Kidney epithelial cell (primary cell): ENCODE measurements around the gene EML1. TPM values are rescaled to one million over a fixed set of nuclear protein-coding genes. Genes with fewer than 3 reads are reported as not detected.

Source experiments
- DNase-seq: peaks from one replicate; pipeline ENCODE4 v3.0.0-alpha.2; 2010; ENCODE audit warnings: low read depth
- H3K27me3 ChIP-seq: 2 replicates; pipeline ENCODE4 v1.6.0; 2011; ENCODE audit warnings: low read length; ENCODE audit not compliant: control insufficient read depth, insufficient read depth
- H3K36me3 ChIP-seq: 2 replicates; pipeline ENCODE4 v1.5.1; 2011; ENCODE audit warnings: low read length; ENCODE audit not compliant: control insufficient read depth, insufficient read depth
- H3K4me3 ChIP-seq: 2 replicates; pipeline ENCODE4 v1.5.1; 2011; ENCODE audit warnings: low read depth, mild to moderate bottlenecking, control low read depth, low read length
- total RNA-seq: library from RNA; depleted of rRNA; stranded (reverse); fragments of >200 nt; gene quantifications from 2 replicates; pipeline ENCODE4 v1.2.3, GENCODE V29; 2015
- TF ChIP-seq, protein P1 (sequence below): IDR thresholded peaks from 2 replicates; pipeline ENCODE4 v1.5.1; 2011; ENCODE audit warnings: mild to moderate bottlenecking, moderate library complexity, low read length, control low read depth, inconsistent platforms; ENCODE audit not compliant: insufficient read depth, poor library complexity, severe bottlenecking

EML1 gene
- total RNA-seq, 1 donor from 2014 or later, result 11.6 TPM

DNA sequence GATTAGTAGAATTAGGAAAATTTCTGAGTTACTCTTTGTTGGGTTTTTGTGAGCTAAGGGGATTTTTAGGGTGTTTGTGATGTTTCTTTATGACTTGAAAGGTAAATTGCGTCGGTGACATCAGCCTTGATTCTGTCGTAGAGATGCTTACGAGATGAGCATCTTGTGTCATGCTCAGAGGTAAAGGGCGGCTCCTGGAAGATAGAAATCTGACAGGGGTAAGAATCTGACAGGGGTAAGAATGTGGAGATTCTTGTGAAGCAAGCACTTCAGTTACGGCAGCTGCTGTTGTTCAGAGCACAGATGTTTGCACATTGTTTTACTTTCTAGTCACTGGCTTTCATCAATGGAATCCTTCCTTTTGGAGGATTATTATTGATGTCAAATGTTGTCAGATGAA, 22.5 kb downstream of the EML1 start:
- Histone ChIP-seq H3K4me3 (no peak overlapping the region), H3K27me3 (peaks cover 15% of the 10 kb centered on the region), H3K36me3 (no peaks in the 10 kb centered on the region)
- TF ChIP-seq, protein P1, sequence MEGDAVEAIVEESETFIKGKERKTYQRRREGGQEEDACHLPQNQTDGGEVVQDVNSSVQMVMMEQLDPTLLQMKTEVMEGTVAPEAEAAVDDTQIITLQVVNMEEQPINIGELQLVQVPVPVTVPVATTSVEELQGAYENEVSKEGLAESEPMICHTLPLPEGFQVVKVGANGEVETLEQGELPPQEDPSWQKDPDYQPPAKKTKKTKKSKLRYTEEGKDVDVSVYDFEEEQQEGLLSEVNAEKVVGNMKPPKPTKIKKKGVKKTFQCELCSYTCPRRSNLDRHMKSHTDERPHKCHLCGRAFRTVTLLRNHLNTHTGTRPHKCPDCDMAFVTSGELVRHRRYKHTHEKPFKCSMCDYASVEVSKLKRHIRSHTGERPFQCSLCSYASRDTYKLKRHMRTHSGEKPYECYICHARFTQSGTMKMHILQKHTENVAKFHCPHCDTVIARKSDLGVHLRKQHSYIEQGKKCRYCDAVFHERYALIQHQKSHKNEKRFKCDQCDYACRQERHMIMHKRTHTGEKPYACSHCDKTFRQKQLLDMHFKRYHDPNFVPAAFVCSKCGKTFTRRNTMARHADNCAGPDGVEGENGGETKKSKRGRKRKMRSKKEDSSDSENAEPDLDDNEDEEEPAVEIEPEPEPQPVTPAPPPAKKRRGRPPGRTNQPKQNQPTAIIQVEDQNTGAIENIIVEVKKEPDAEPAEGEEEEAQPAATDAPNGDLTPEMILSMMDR, result no peak
- DNase-seq, result no peak

DNA sequence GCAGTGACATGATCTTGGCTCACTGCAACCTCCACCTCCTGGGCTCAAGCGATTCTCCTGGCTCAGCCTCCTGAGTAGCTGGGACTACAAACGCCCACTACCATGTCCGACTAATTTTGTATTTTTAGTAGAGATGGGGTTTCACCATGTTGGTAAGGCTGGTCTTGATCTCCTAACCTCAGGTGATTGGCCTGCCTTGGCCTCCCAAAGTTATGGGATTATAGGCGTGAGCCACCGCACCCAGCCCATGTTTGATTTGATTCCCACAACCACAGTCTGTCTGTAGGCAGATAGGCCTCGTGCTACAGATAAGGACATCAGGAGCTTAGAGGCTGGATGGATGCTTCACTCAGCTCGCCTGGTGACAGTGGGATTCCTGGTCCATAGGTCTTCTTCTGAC, 23.0 kb downstream of the EML1 start:
- no peak for DNase-seq
- Histone ChIP-seq H3K4me3 (no peak overlapping the region), H3K36me3 (no peaks in the 10 kb centered on the region), H3K27me3 (peaks cover 18% of the 10 kb centered on the region)
- TF ChIP-seq, protein P1, result no peak

DNA sequence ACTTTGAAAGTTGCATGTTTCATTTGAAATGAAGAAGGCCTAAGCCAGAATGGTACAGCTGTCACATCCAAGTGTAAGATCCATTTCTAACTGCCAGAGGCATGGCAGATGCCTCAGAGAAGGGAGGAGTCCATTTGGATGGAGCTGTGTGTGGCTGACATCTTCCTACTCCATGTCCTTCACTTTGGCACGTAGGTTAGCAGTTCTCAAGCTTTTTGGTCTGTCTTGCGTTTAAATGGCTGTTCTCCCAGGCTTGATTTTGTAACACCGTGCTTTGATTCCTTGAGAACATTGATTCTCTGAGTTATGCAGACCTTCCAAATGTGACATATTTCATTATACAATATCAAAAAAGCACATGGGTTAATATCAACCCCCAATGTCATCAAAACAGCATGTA, 23.4 kb downstream of the EML1 start:
- TF ChIP-seq, protein P1, result no peak
- H3K36me3 ChIP-seq, result no peaks in the 10 kb centered on the region
- peaks cover 18% of the 10 kb centered on the region for H3K27me3 ChIP-seq
- no peak for DNase-seq
- no peak overlapping the region for H3K4me3 ChIP-seq

DNA sequence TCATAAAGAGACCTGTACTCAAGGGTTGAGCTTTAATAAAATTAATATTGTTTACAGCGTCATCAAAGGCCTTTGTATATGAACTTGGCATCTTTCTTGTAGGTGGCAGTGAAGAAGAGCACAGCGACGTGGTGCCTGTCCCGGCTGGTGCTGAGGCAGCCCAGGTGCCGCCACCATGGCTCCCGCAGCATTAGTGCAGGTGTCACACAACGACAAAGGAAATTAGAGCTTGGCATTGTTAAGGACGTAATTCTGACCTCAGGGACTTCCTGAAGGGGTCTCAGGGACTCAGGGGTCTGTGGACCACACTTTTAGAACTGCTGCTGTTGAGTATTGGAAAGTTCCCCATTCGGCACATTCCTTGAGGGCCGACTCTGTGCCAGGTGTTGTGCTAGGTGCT, 24.1 kb downstream of the EML1 start:
- Histone ChIP-seq H3K27me3 (peaks cover 17% of the 10 kb centered on the region), H3K36me3 (no peaks in the 10 kb centered on the region), H3K4me3 (no peak overlapping the region)
- DNase-seq, result no peak
- TF ChIP-seq, protein P1, result no peak

DNA sequence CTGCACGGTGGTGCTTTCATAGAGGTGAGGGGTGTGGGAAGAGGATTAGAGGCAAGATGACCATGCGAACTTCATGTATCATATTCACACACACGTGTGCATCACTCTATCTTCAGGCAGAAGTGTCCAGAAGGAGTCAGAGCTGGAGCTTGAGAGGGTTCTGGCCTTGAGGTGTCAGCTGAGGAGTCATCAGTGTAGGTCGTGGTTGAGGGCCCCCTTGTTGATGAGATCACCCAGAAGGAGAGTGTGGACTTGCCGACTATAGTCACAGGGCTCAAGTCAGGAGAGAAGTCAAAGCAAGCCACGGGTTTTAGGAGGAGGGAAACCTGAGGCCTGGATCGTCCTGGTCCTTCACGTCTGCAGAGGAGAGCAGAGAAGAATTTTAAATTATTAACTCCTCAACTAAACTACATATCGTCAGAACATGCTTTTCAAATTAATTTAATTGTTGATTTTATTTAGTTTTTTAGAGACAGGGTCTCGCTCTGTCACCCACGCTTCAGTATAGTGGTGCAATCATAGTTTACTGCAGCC, 25.4 kb downstream of the EML1 start:
- TF ChIP-seq, protein P1, result no peak
- Histone ChIP-seq H3K4me3 (no peak overlapping the region), H3K36me3 (no peaks in the 10 kb centered on the region), H3K27me3 (peaks cover 24% of the 10 kb centered on the region)
- DNase-seq, result no peak

DNA sequence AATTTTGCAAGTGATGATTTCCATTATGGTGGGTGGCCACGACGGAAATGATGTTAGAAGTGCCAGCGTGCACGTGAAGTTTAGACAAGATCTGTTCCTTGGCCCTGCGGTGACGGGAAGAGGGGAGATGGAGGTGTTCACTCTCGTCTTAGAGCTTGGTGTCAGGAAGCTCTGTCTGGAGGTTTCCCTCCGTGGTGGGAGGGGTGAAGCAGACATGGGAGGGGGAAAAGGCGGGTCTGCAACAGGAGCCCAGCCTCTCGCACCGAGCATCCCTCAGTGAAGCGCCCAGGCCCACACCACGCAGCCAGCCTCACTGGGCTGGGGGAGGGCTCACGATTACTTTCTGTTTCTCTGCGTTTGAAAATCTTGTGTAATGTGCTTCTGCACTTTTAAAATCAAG, 26.3 kb downstream of the EML1 start:
- H3K4me3 ChIP-seq, result no peak overlapping the region
- DNase-seq, result no peak
- H3K27me3 ChIP-seq, result peaks cover 23% of the 10 kb centered on the region
- TF ChIP-seq, protein P1, result no peak
- H3K36me3 ChIP-seq, result no peaks in the 10 kb centered on the region
